ENCODE measurements around the gene PLA2G2A. TPM values are rescaled to one million over a fixed set of nuclear protein-coding genes. Genes with fewer than 3 reads are reported as not detected.

PLA2G2A gene
- total and polyA plus RNA-seq, 4 donors: 441 to 1,724 (median 1,565) TPM; not detected in 1

DNA sequence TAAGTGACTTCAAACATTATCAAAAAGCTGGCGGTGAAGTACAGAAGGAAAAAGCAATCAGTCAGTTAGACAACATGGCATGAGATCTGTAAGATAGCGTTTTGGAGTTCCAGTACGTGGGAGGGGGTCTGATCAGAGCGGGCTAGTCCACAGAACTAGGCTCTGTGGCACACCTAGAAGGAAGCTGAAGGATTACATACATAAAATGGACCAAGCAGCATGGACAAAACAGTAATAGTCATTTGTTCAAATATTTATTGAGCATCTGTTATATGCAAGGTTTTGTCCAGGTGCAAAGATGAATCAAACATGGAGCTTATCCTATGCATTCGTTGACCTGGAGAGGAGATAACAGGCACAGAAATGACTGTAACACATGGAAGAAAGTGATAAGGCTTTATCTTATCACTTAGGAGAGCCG, 33.1 kb downstream of the PLA2G2A start:
- no peaks in the 10 kb centered on the region for H3K4me1 ChIP-seq (ENCODE audit: control insufficient read depth in 4 of 4, insufficient read depth in 4 of 4, low read length in 3 of 4)
- H3K9ac ChIP-seq (ENCODE audit: low read depth in 1 of 2, low read length in 2 of 2): no peak overlapping the region
- WGBS: 47% methylated on average over 6 of the region's 6 CpGs
- H3K9me3 ChIP-seq (ENCODE audit: control insufficient read depth in 4 of 4, low read length in 3 of 4): no peaks in the 10 kb centered on the region
- H3K4me3 ChIP-seq (ENCODE audit: low read depth in 1 of 3, low read length in 3 of 3): no peak overlapping the region
- TF ChIP-seq FOXA2 (IDR thresholded peaks at IDR 0.05): no peak
- TF ChIP-seq RAD21 (IDR thresholded peaks at IDR 0.05): no peak
- TF ChIP-seq TAF1 (conservative IDR thresholded peaks at IDR 0.05): no peak
- TF ChIP-seq HNF4G (IDR thresholded peaks at IDR 0.05): no peak
- no peak for TF ChIP-seq YY1 (IDR thresholded peaks at IDR 0.05)
- TF ChIP-seq NR2F2 (IDR thresholded peaks at IDR 0.05): no peak
- no peak for TF ChIP-seq FOXA1 (IDR thresholded peaks at IDR 0.05)
- no peak for TF ChIP-seq SP1 (IDR thresholded peaks at IDR 0.05)
- H3K27me3 ChIP-seq (ENCODE audit: control insufficient read depth in 4 of 4, insufficient read depth in 4 of 4, low read length in 3 of 4): no peaks in the 10 kb centered on the region
- DNase-seq (ENCODE audit: low spot score): no peak
- no peaks in the 10 kb centered on the region for H3K36me3 ChIP-seq (ENCODE audit: control insufficient read depth in 4 of 4, insufficient read depth in 3 of 4, low read depth in 1 of 4, low read length in 3 of 4)
- no peak overlapping the region for H3K27ac ChIP-seq (ENCODE audit: low read depth in 1 of 2, low read length in 2 of 2)

GRCh38 chr1:19945914-19946313, 33.5 kb downstream of the PLA2G2A start:
- Histone ChIP-seq H3K27ac (ENCODE audit: low read depth in 1 of 2, low read length in 2 of 2) (no peak overlapping the region), H3K4me3 (ENCODE audit: low read depth in 1 of 3, low read length in 3 of 3) (no peak overlapping the region), H3K9me3 (ENCODE audit: control insufficient read depth in 4 of 4, low read length in 3 of 4) (peaks cover 0 to 2% (median 0%) of the 10 kb centered on the region in 4 donors), H3K9ac (ENCODE audit: low read depth in 1 of 2, low read length in 2 of 2) (no peak overlapping the region), H3K36me3 (ENCODE audit: control insufficient read depth in 4 of 4, insufficient read depth in 3 of 4, low read depth in 1 of 4, low read length in 3 of 4) (no peaks in the 10 kb centered on the region), H3K4me1 (ENCODE audit: control insufficient read depth in 4 of 4, insufficient read depth in 4 of 4, low read length in 3 of 4) (no peaks in the 10 kb centered on the region), H3K27me3 (ENCODE audit: control insufficient read depth in 4 of 4, insufficient read depth in 4 of 4, low read length in 3 of 4) (no peaks in the 10 kb centered on the region)
- no peak for TF ChIP-seq ZBTB33 (IDR thresholded peaks at IDR 0.05)
- TF ChIP-seq RXRA (IDR thresholded peaks at IDR 0.05): no peak
- no peak for TF ChIP-seq MAX (IDR thresholded peaks at IDR 0.05)
- DNase-seq (ENCODE audit: low spot score): no peak
- WGBS: 29% methylated on average over 2 of the region's 2 CpGs

DNA sequence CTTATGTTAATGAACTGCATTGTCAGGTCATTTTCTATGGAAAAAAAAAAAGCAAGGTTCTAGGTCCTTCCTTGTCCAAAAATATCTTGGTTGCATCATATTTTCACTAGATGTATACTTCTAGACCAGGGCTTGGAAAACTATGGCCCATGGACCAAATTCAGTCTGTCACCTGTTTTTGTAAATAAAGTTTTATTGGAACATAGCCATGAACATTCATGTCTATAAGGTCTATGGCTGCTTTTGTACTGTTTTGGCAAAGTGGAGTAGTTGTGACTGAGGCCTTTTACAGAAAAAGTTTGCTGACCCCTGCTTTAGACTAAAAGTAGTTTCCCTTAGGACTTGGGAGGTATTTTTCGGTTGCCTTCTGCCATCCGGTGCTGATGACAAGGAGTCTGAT, 36.8 kb downstream of the PLA2G2A start:
- Histone ChIP-seq H3K4me3 (ENCODE audit: low read depth in 1 of 3, low read length in 3 of 3) (no peak overlapping the region), H3K27ac (ENCODE audit: low read depth in 1 of 2, low read length in 2 of 2) (no peak overlapping the region), H3K9ac (ENCODE audit: low read depth in 1 of 2, low read length in 2 of 2) (no peak overlapping the region), H3K9me3 (ENCODE audit: control insufficient read depth in 4 of 4, low read length in 3 of 4) (peaks cover 0 to 4% (median 0%) of the 10 kb centered on the region in 4 donors), H3K27me3 (ENCODE audit: control insufficient read depth in 4 of 4, insufficient read depth in 4 of 4, low read length in 3 of 4) (no peaks in the 10 kb centered on the region), H3K4me1 (ENCODE audit: control insufficient read depth in 4 of 4, insufficient read depth in 4 of 4, low read length in 3 of 4) (no peaks in the 10 kb centered on the region), H3K36me3 (ENCODE audit: control insufficient read depth in 4 of 4, insufficient read depth in 3 of 4, low read depth in 1 of 4, low read length in 3 of 4) (no peaks in the 10 kb centered on the region)
- no peak for DNase-seq (ENCODE audit: low spot score)
- TF ChIP-seq ZBTB33 (IDR thresholded peaks at IDR 0.05): no peak
- TF ChIP-seq, protein P1, sequence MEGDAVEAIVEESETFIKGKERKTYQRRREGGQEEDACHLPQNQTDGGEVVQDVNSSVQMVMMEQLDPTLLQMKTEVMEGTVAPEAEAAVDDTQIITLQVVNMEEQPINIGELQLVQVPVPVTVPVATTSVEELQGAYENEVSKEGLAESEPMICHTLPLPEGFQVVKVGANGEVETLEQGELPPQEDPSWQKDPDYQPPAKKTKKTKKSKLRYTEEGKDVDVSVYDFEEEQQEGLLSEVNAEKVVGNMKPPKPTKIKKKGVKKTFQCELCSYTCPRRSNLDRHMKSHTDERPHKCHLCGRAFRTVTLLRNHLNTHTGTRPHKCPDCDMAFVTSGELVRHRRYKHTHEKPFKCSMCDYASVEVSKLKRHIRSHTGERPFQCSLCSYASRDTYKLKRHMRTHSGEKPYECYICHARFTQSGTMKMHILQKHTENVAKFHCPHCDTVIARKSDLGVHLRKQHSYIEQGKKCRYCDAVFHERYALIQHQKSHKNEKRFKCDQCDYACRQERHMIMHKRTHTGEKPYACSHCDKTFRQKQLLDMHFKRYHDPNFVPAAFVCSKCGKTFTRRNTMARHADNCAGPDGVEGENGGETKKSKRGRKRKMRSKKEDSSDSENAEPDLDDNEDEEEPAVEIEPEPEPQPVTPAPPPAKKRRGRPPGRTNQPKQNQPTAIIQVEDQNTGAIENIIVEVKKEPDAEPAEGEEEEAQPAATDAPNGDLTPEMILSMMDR (IDR thresholded peaks at IDR 0.05; ENCODE audit: low read depth, low read length, missing input control): no peak
- no peak for TF ChIP-seq GABPA (IDR thresholded peaks at IDR 0.05 in 1 of 2, conservative IDR thresholded peaks at IDR 0.05 in 1 of 2)
- TF ChIP-seq, protein P2, sequence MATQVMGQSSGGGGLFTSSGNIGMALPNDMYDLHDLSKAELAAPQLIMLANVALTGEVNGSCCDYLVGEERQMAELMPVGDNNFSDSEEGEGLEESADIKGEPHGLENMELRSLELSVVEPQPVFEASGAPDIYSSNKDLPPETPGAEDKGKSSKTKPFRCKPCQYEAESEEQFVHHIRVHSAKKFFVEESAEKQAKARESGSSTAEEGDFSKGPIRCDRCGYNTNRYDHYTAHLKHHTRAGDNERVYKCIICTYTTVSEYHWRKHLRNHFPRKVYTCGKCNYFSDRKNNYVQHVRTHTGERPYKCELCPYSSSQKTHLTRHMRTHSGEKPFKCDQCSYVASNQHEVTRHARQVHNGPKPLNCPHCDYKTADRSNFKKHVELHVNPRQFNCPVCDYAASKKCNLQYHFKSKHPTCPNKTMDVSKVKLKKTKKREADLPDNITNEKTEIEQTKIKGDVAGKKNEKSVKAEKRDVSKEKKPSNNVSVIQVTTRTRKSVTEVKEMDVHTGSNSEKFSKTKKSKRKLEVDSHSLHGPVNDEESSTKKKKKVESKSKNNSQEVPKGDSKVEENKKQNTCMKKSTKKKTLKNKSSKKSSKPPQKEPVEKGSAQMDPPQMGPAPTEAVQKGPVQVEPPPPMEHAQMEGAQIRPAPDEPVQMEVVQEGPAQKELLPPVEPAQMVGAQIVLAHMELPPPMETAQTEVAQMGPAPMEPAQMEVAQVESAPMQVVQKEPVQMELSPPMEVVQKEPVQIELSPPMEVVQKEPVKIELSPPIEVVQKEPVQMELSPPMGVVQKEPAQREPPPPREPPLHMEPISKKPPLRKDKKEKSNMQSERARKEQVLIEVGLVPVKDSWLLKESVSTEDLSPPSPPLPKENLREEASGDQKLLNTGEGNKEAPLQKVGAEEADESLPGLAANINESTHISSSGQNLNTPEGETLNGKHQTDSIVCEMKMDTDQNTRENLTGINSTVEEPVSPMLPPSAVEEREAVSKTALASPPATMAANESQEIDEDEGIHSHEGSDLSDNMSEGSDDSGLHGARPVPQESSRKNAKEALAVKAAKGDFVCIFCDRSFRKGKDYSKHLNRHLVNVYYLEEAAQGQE (IDR thresholded peaks at IDR 0.05): no peak
- TF ChIP-seq JUND (IDR thresholded peaks at IDR 0.05): no peak
- TF ChIP-seq RAD21 (IDR thresholded peaks at IDR 0.05): no peak
- no peak for TF ChIP-seq YY1 (IDR thresholded peaks at IDR 0.05)
- TF ChIP-seq NR2F2 (IDR thresholded peaks at IDR 0.05): no peak
- no peak for TF ChIP-seq HNF4G (IDR thresholded peaks at IDR 0.05)
- TF ChIP-seq FOXA2 (IDR thresholded peaks at IDR 0.05): no peak
- no peak for TF ChIP-seq FOXA1 (IDR thresholded peaks at IDR 0.05)
- no peak for TF ChIP-seq HNF4A (conservative IDR thresholded peaks at IDR 0.05)
- TF ChIP-seq SP1 (IDR thresholded peaks at IDR 0.05): no peak
- TF ChIP-seq EGR1 (IDR thresholded peaks at IDR 0.05; ENCODE audit: low read depth in 2 of 2): no peak
- TF ChIP-seq TAF1 (conservative IDR thresholded peaks at IDR 0.05): no peak
- WGBS: 93% methylated on average over 2 of the region's 2 CpGs
